ENCODE results near the gene PPP1R12A.

DNA sequence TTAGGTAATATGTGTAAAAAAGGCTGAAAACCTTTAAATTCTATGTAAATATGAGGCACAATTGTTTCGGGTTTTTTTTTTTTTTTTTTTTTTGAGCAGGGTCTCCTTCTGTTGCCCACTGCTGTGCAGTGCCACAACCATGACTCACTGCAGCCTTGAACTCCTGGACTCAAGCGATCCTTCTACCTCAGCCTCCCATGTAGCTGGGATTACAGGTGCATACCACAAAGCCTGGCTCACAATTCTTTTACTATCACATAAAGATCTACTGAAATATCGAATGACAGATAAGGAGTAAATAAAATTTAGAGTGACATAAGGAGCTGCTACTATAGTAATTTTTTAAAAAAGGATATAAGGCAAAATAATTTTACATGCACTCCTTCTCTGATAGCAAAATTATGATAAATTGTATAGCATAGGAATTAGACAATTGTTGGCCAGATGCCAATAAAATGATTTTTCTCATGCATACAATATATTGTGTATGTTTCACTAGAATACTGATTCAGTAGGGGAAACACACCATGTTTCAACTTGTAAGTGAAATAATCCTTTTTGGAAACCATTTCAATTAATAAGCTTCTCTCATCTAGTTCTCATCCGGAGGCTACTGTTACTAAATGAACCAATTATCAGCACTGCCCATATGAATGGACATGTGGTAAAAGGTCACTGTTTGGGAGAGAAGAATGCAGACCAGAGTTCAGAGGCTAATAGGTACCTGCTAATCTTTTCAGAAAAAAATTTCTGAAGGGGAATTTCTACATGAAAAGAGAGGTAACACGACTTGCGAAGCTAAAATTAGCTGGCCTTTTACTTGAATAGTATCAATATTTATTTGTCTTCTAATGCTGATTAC lies 108.4 kb downstream of the PPP1R12A start:
- TF ChIP-seq EZH2phosphoT487 (IDR thresholded peaks at IDR 0.05) = no peak
- TF ChIP-seq, protein P1, sequence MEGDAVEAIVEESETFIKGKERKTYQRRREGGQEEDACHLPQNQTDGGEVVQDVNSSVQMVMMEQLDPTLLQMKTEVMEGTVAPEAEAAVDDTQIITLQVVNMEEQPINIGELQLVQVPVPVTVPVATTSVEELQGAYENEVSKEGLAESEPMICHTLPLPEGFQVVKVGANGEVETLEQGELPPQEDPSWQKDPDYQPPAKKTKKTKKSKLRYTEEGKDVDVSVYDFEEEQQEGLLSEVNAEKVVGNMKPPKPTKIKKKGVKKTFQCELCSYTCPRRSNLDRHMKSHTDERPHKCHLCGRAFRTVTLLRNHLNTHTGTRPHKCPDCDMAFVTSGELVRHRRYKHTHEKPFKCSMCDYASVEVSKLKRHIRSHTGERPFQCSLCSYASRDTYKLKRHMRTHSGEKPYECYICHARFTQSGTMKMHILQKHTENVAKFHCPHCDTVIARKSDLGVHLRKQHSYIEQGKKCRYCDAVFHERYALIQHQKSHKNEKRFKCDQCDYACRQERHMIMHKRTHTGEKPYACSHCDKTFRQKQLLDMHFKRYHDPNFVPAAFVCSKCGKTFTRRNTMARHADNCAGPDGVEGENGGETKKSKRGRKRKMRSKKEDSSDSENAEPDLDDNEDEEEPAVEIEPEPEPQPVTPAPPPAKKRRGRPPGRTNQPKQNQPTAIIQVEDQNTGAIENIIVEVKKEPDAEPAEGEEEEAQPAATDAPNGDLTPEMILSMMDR (IDR thresholded peaks at IDR 0.05) = no peak
- TF ChIP-seq EZH2 (IDR thresholded peaks at IDR 0.05) = no peak
